ENCODE data around the gene CENPO. TPM values are rescaled to one million over a fixed set of nuclear protein-coding genes. Genes with fewer than 3 reads are reported as not detected.

Gene CENPO
- total RNA-seq, 1 experiment from 2014 or later, result 27.9 TPM

DNA sequence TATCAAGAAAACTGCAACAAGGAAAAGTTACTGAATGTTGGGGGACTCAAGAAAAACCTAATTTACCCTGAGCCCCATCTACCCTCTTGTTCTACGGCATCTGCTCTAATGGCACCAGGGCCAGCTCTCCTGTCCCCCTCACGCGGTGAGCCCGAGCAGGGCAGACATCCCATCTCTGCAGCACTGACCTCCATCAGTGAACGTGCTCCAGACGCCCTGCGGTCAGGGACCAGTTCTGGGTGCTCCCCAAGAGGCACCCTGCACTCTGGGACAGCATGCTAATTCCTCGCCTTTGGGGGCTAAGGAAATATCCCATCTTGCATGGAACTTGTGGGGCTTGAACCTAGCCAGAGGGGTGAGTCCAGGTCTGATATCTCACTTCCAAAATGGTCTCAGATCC, 43.0 kb downstream of the CENPO start:
- CTCF ChIA-PET, result no interaction called here
- ATAC-seq (no peak), DNase-seq (ENCODE audit: low read depth, low spot score) (no peak)
- H3K9ac ChIP-seq (ENCODE audit: low read length), result no peak overlapping the region
- POLR2A ChIA-PET, result no interaction called here
- peaks cover 0 to 17% of the 10 kb centered on the region in 2 experiments; a peak in 2 of 4 replicates for H3K4me1 ChIP-seq (ENCODE audit: control insufficient read depth in 1 of 2, insufficient read depth in 2 of 2, low read length in 2 of 2)
- intact Hi-C loops (cut with micrococcal nuclease), result no loop called here
- no peaks in the 10 kb centered on the region for H3K27me3 ChIP-seq (ENCODE audit: insufficient read depth, low read length)
- no peak overlapping the region for H2AFZ ChIP-seq (ENCODE audit: low read depth, low read length, poor library complexity, severe bottlenecking)
- H3K4me2 ChIP-seq (ENCODE audit: low read length), result no peak overlapping the region
- BruUV-seq (replicated peaks), result no TSS peak
- TF ChIP-seq YY1 (IDR thresholded peaks at IDR 0.05; ENCODE audit: extremely low read depth, insufficient replicate concordance, low read depth, low read length) (no peak), FOSL1 (IDR thresholded peaks at IDR 0.05; ENCODE audit: low read depth) (no peak)
- TF ChIP-seq, protein P1, sequence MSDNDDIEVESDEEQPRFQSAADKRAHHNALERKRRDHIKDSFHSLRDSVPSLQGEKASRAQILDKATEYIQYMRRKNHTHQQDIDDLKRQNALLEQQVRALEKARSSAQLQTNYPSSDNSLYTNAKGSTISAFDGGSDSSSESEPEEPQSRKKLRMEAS (IDR thresholded peaks at IDR 0.05), result no peak
- TF ChIP-seq, protein P2, sequence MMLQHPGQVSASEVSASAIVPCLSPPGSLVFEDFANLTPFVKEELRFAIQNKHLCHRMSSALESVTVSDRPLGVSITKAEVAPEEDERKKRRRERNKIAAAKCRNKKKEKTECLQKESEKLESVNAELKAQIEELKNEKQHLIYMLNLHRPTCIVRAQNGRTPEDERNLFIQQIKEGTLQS (IDR thresholded peaks at IDR 0.05), result no peak
- no peaks in the 10 kb centered on the region for H3K9me2 ChIP-seq (ENCODE audit: insufficient read depth)
- no peaks in the 10 kb centered on the region for H4K20me1 ChIP-seq (ENCODE audit: insufficient read depth)
- no peaks in the 10 kb centered on the region for H3K79me2 ChIP-seq (ENCODE audit: insufficient read depth, low read length)
- H3K9me3 ChIP-seq (ENCODE audit: control insufficient read depth in 1 of 2, insufficient read depth in 1 of 2, low read depth in 1 of 2, low read length in 2 of 2), result no peaks in the 10 kb centered on the region
- H3K27ac ChIP-seq (ENCODE audit: low read depth, low read length), result no peak overlapping the region
- RAD21 ChIA-PET (ENCODE audit: low non-redundant PET in 1 of 2, low total read pairs in 2 of 2, uncharacterized antibody in 2 of 2, unreplicated experiment in 2 of 2), result no interaction called here
- H3K36me3 ChIP-seq (ENCODE audit: control insufficient read depth in 1 of 2, insufficient read depth in 2 of 2, low read length in 2 of 2), result peaks cover 0 to 19% of the 10 kb centered on the region in 2 experiments; a peak in 3 of 4 replicates
- no peak overlapping the region for H3K4me3 ChIP-seq (replicated peaks in 1 of 2; ENCODE audit: low read depth in 1 of 2, low read length in 2 of 2)

DNA sequence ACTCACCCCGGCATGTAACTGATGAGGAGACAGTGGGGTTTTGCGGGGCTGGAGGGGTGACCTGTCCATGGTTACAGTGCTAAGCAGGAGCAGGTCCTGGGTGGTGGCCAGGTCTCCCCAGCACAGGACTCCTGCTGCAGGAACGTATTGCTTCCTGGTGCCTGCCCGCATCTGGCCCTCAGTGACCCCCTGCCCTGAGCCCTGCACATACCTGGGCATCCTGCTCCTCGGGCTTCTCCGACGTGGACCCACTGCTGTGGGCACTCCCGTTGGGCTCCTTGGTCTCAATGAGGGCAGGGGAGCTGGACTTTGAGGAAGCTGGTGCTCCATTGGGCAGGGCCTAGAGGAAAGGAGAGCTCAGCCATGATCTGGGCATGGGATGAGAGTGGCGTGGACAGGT, 43.5 kb downstream of the CENPO start:
- no peak for DNase-seq (ENCODE audit: low read depth, low spot score)
- BruUV-seq (replicated peaks), result no TSS peak
- no peak for ATAC-seq
- Histone ChIP-seq H3K27ac (ENCODE audit: low read depth, low read length) (no peak overlapping the region), H3K79me2 (ENCODE audit: insufficient read depth, low read length) (no peaks in the 10 kb centered on the region), H3K9ac (ENCODE audit: low read length) (no peak overlapping the region), H3K27me3 (ENCODE audit: insufficient read depth, low read length) (no peaks in the 10 kb centered on the region), H3K9me3 (ENCODE audit: control insufficient read depth in 1 of 2, insufficient read depth in 1 of 2, low read depth in 1 of 2, low read length in 2 of 2) (no peaks in the 10 kb centered on the region), H3K4me1 (ENCODE audit: control insufficient read depth in 1 of 2, insufficient read depth in 2 of 2, low read length in 2 of 2) (peaks cover 0 to 17% of the 10 kb centered on the region in 2 experiments; a peak in 2 of 4 replicates), H3K4me3 (replicated peaks in 1 of 2; ENCODE audit: low read depth in 1 of 2, low read length in 2 of 2) (no peak overlapping the region), H3K36me3 (ENCODE audit: control insufficient read depth in 1 of 2, insufficient read depth in 2 of 2, low read length in 2 of 2) (peaks cover 0 to 19% of the 10 kb centered on the region in 2 experiments; a peak in 3 of 4 replicates), H3K9me2 (ENCODE audit: insufficient read depth) (no peaks in the 10 kb centered on the region), H4K20me1 (ENCODE audit: insufficient read depth) (no peaks in the 10 kb centered on the region), H2AFZ (ENCODE audit: low read depth, low read length, poor library complexity, severe bottlenecking) (no peak overlapping the region), H3K4me2 (ENCODE audit: low read length) (no peak overlapping the region)
- intact Hi-C loops (cut with micrococcal nuclease), result no loop called here
- RAD21 ChIA-PET (ENCODE audit: low non-redundant PET in 1 of 2, low total read pairs in 2 of 2, uncharacterized antibody in 2 of 2, unreplicated experiment in 2 of 2), result no interaction called here
- CTCF ChIA-PET, result no interaction called here
- no peak for TF ChIP-seq TCF7L2 (IDR thresholded peaks at IDR 0.05; ENCODE audit: borderline replicate concordance, extremely low read depth, insufficient read depth, insufficient read length)
- TF ChIP-seq ZFX (IDR thresholded peaks at IDR 0.05), result no peak
- TF ChIP-seq YY1 (IDR thresholded peaks at IDR 0.05; ENCODE audit: extremely low read depth, insufficient replicate concordance, low read depth, low read length), result no peak
- TF ChIP-seq EZH2phosphoT487 (IDR thresholded peaks at IDR 0.05; ENCODE audit: borderline replicate concordance), result no peak
- TF ChIP-seq CEBPB (IDR thresholded peaks at IDR 0.05; ENCODE audit: low read depth), result no peak
- no peak for TF ChIP-seq FOSL1 (IDR thresholded peaks at IDR 0.05; ENCODE audit: low read depth)
- POLR2A ChIA-PET, result no interaction called here
